GM20000 (cell line): ENCODE measurements around the gene NAV2.

ENCODE experiments used
- DNase-seq: peaks from one replicate; pipeline ENCODE4 v3.0.0; 2012; ENCODE audit warnings: low spot score
- TF ChIP-seq, protein P1 (sequence below): IDR thresholded peaks from 2 replicates; pipeline ENCODE4 v1.5.1; 2012; ENCODE audit warnings: mild to moderate bottlenecking, control low read depth; ENCODE audit errors: extremely low read depth, missing control alignments

NAV2 gene

DNA sequence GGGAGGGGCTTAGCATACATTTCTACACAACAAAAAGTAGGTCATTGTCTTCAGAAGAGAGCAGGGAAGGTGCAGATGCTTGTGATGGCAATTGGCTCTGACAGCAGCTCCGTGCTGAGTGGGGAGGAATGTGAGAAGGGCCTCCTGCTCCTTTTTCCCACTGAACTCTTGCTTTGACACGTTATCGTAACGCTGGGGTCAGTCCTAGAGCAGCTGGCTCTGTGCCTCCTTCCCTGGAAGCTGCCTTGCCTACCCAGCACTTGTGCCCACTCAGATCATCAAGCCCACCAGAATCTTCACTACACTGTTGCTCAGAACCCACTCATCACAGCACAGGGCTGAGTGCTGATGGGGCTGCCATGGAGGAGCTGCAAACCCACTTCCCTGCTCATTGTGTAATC, 14.9 kb upstream of the NAV2 start:
- DNase-seq: no peak
- TF ChIP-seq, protein P1, sequence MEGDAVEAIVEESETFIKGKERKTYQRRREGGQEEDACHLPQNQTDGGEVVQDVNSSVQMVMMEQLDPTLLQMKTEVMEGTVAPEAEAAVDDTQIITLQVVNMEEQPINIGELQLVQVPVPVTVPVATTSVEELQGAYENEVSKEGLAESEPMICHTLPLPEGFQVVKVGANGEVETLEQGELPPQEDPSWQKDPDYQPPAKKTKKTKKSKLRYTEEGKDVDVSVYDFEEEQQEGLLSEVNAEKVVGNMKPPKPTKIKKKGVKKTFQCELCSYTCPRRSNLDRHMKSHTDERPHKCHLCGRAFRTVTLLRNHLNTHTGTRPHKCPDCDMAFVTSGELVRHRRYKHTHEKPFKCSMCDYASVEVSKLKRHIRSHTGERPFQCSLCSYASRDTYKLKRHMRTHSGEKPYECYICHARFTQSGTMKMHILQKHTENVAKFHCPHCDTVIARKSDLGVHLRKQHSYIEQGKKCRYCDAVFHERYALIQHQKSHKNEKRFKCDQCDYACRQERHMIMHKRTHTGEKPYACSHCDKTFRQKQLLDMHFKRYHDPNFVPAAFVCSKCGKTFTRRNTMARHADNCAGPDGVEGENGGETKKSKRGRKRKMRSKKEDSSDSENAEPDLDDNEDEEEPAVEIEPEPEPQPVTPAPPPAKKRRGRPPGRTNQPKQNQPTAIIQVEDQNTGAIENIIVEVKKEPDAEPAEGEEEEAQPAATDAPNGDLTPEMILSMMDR: no peak

DNA sequence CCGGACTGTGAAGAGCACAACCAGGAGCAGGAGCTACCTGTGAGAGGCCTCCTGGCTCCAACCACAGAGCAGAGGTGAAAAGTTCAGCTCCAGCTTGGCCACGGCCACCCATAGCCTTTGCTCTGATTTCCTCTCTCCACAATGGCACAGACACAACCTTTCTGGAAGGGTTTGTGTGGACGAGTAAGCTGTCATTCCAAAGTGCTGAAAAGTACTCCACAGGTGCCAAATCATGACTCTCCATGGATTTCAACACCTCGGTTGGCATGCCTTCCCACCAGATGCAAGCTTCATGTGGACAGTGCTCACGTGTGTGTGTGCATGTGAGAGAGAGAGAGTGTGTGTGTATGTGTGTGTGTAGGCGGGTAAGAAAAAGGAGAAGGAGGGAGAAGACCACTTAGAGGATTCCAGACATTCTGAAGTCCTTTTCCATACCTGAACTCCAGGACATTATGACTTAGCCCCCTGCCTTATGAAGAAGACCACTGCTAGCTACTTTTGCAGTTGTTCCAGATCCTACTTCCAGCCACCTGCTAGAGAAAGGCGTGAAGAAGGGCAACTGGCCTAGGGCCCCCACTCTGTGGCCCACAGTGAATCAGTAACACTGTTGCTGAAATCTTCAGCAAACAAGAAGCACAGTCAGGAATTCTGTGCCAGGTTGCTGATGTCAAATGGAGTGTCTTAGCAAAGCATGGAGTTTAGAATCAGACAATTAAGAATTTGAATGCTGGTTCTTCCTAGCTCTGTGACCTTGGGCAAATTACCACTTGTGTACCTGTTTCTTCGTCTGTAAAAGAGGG, 13.9 kb upstream of the NAV2 start:
- no peak for DNase-seq
- TF ChIP-seq, protein P1: no peak

DNA sequence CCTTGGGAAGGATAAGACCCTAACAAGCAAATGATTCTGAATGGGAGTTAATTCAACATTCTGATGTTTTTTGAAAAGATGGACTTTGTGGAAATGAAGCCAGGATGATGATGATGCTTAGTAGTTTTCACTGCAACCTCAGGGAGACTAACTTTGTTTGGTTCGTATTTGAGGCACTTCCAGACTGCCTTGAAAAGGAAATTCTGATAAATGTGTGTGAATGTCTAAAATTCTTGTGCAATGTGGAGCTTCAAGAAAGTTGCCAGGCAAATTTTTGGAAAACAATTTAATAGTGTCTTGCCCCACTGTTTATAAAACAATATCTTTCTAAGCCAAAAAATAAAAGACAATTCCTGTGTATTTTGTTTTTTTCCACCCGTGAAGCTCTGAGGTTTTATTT, 11.2 kb upstream of the NAV2 start:
- TF ChIP-seq, protein P1: no peak
- no peak for DNase-seq

DNA sequence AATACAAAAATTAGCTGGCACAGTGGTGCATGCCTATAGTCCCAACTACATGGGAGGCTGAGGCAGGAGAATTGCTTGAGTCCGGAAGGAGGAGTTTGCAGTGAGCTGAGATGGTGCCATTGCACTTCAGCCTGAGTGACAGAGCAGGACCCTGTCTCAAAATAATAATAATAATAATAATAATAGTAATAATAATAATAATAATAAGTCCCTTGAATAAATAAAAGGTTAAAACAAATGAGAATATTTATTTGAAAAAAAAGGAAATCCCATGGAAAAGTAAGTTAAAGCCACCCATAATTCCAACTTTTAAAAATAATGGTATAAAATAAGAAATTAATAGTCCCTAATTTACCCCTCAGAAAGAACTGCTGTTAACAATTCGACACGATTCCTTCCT, 10.0 kb upstream of the NAV2 start:
- DNase-seq: no peak
- TF ChIP-seq, protein P1: no peak

DNA sequence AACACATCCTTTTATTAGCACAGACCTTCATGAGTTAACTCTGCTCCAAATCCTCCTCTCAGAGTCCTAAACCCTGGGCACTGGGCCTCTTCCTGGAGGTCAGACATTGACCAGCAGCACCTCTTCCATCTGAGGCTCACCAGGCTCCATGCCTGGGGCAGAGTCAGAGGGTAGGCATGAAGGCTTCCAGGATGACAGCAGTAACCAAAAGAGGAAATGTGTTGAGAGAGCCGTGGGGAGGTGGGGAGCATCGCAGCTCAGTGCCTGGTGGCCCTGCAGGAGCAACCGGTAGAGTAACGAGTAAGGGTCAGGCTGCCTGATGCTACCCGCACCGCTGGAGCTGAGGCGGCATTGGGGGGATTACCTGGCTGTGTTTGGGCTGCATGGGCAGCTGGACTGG, 9.4 kb upstream of the NAV2 start:
- TF ChIP-seq, protein P1: no peak
- no peak for DNase-seq

DNA sequence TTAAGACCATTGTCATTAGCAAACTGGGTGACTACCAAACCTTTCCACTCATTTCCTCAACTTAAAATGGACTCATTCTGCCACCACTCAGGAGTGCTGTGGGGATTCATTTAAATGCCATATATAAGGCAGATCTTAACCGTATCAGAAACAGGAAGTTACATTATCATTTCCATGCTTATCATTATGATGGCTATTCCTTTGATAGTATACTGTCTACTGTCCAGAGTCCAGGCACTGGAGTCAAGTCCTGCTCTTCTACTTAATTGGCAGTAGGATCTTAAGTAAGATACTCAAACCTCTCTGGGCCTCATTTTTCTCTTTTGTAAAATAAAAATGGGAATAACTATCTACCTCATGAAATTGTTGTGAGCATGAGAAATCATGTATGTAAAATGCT, 8.4 kb upstream of the NAV2 start:
- TF ChIP-seq, protein P1: no peak
- DNase-seq: no peak

DNA sequence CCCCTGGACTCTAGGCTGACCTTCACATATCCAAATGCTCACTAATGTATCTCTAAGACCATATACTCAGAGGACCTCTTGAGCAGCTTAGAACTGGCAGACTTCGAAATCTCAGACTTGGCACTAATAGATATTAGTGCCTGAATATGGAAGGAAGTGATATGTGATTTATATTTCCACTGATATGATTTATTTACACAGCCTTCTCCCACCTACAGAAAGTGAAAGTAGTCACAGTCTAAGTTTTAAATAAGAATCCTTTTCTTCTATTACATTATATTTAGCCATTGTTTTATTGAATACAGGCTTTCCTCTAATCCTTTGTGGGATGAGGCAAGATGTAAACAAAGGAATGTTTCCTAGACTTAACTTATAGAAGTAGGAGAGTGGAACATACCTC, 6.7 kb upstream of the NAV2 start:
- TF ChIP-seq, protein P1: no peak
- no peak for DNase-seq
